Measurements from ENCODE around the gene STPG2.

DNA sequence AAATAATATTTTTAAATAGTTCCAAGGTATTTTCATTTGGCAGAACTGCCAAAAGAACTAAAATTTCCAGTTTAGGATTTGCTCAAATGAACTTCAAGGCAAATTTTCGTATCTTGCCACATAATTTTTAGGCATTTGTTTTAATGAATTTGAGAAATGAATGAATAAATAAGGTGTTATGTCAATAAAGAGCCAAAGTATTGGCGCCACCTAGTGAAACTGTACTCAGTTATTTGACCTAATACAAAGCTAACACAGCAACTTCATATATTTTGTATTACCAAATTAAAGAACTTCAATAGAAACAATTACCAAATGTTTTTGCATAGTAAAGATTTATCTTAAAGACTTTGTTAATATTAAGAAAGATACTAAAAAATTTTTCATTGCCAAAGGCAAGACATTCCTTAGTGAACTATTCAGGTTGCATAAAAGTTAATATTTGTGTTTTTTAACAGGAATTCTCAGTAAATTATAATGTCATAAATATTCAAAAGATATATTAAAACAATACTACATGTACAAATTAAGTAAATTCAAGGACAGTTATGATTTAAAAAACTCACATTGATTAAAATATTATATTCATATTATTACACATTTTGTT lies 50.3 kb downstream of the STPG2 start:
- TF ChIP-seq, protein P1, sequence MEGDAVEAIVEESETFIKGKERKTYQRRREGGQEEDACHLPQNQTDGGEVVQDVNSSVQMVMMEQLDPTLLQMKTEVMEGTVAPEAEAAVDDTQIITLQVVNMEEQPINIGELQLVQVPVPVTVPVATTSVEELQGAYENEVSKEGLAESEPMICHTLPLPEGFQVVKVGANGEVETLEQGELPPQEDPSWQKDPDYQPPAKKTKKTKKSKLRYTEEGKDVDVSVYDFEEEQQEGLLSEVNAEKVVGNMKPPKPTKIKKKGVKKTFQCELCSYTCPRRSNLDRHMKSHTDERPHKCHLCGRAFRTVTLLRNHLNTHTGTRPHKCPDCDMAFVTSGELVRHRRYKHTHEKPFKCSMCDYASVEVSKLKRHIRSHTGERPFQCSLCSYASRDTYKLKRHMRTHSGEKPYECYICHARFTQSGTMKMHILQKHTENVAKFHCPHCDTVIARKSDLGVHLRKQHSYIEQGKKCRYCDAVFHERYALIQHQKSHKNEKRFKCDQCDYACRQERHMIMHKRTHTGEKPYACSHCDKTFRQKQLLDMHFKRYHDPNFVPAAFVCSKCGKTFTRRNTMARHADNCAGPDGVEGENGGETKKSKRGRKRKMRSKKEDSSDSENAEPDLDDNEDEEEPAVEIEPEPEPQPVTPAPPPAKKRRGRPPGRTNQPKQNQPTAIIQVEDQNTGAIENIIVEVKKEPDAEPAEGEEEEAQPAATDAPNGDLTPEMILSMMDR (IDR thresholded peaks at IDR 0.05 in 8 of 11, conservative IDR thresholded peaks at IDR 0.05 in 3 of 11), result peak in 2 of 11 experiments; percentile 28 to 35
- no peak for TF ChIP-seq POLR2AphosphoS5 (IDR thresholded peaks at IDR 0.05)

Measured in spleen (tissue), 7 donors.